ENCODE measurements around the gene RECQL5. TPM values are rescaled to one million over a fixed set of nuclear protein-coding genes. Genes with fewer than 3 reads are reported as not detected.

Gene RECQL5
- total RNA-seq, 4 donors from 2014 or later = 25.1 to 129 (median 80.3) TPM

GRCh38 chr17:75646638-75646992 is 20.3 kb downstream of the RECQL5 start:
- no peaks in the 10 kb centered on the region for H3K27me3 ChIP-seq
- H3K27ac ChIP-seq = peak overlapping the region; percentile 88 to 91 (median 90)
- WGBS, 2 donors (ENCODE audit: low coverage in 1 of 2) = 47 to 89% methylated on average over 3 to 6 of the region's 6 CpGs
- peaks cover 0 to 6% (median 0%) of the 10 kb centered on the region in 4 donors for H3K36me3 ChIP-seq
- H3K9me3 ChIP-seq = no peaks in the 10 kb centered on the region
- peaks cover 8 to 49% (median 25%) of the 10 kb centered on the region in 4 donors for H3K4me1 ChIP-seq
- no peak for TF ChIP-seq CTCF (IDR thresholded peaks at IDR 0.05)
- no peak for TF ChIP-seq POLR2A (IDR thresholded peaks at IDR 0.05)
- TF ChIP-seq EP300 (IDR thresholded peaks at IDR 0.05; ENCODE audit: low read depth) = no peak
- no peak for TF ChIP-seq POLR2AphosphoS5 (IDR thresholded peaks at IDR 0.05)
- intact Hi-C loops (cut with DNase I; ENCODE audit: low total_unique reads) = no loop called here
- no peak for DNase-seq
- H3K4me3 ChIP-seq = no peak overlapping the region
- in situ Hi-C loops (cut with MboI; ENCODE audit: low pct_ligation_motif_present in 1 of 4, low pct_unique_long_range_greater_than_20kb in 1 of 4, low sequenced_read_pairs in 3 of 4) = no loop called here

- DNase-seq = peak; percentile 89
- H3K4me3 ChIP-seq = no peak overlapping the region
- no peaks in the 10 kb centered on the region for H3K9me3 ChIP-seq
- peaks cover 8 to 43% (median 25%) of the 10 kb centered on the region in 4 donors for H3K4me1 ChIP-seq
- H3K27me3 ChIP-seq = no peaks in the 10 kb centered on the region
- peaks cover 0 to 6% (median 0%) of the 10 kb centered on the region in 4 donors for H3K36me3 ChIP-seq
- peak overlapping the region; percentile 88 to 91 (median 90) for H3K27ac ChIP-seq
- intact Hi-C loops (cut with DNase I; ENCODE audit: low total_unique reads) (no loop called here), in situ Hi-C loops (cut with MboI; ENCODE audit: low pct_ligation_motif_present in 1 of 4, low pct_unique_long_range_greater_than_20kb in 1 of 4, low sequenced_read_pairs in 3 of 4) (no loop called here)
- 48% methylated on average over 16 of the region's 17 CpGs; no CpG with 5 or more reads in 1 of the 2 donors for WGBS, 2 donors (ENCODE audit: low coverage in 1 of 2)
- TF ChIP-seq POLR2AphosphoS5 (IDR thresholded peaks at IDR 0.05) (peak; percentile 35 to 85 (median 85)), EP300 (IDR thresholded peaks at IDR 0.05; ENCODE audit: low read depth) (no peak), POLR2A (IDR thresholded peaks at IDR 0.05) (peak; percentile 84), CTCF (IDR thresholded peaks at IDR 0.05) (peak in 1 of 5 experiments; percentile 18)
Observed at GRCh38 chr17:75645889-75646637, 20.9 kb downstream of the RECQL5 start.

DNA sequence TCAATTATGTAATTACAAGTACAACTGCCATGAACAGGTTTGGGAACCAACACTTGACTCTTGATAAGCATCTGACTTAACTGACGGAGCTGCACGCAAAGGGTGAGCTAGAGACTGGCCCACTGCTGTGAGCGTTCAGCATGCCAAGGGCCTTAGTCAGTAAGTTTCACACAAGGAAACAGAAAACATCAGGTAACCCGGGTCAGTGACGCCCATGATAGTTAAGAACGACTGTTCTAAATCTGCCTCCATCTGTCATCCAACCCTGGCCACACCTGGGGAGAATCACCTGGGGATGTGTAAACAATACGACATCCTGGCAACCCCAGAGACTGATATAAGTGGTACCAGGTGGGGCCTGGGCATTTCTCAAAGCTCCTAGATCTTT is 21.5 kb downstream of the RECQL5 start:
- Histone ChIP-seq H3K36me3 (peaks cover 0 to 6% (median 0%) of the 10 kb centered on the region in 4 donors), H3K27ac (peak overlapping the region; percentile 88 to 91 (median 90)), H3K9me3 (no peaks in the 10 kb centered on the region), H3K4me1 (peaks cover 8 to 43% (median 25%) of the 10 kb centered on the region in 4 donors), H3K4me3 (no peak overlapping the region), H3K27me3 (no peaks in the 10 kb centered on the region)
- DNase-seq = peak; percentile 76
- TF ChIP-seq POLR2A (IDR thresholded peaks at IDR 0.05) (no peak), POLR2AphosphoS5 (IDR thresholded peaks at IDR 0.05) (peak in 2 of 3 donors; percentile 54 to 73)
- in situ Hi-C loops (cut with MboI; ENCODE audit: low pct_ligation_motif_present in 1 of 4, low pct_unique_long_range_greater_than_20kb in 1 of 4, low sequenced_read_pairs in 3 of 4) = no loop called here
- intact Hi-C loops (cut with DNase I; ENCODE audit: low total_unique reads) = no loop called here
- WGBS, 2 donors (ENCODE audit: low coverage in 1 of 2) = 57% methylated on average over 7 of the region's 7 CpGs; no CpG with 5 or more reads in 1 of the 2 donors

DNA sequence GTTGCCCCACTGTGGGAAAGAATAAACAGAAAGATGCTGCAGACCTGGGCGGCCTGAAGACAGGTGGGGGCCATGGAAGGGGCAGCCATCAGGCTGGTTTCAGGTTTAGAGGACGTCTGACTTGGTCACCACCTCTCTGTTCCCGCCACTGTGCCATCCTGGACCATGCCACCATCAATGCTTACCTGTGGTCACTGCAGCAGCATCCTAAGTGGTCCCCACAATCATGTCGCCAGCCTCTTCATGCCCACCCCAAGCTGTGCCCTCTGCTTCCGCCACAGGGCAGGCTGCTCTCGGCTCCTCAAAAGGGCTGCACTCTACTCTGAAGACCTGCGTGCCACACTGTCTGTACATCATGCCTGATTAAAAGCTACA is 23.3 kb downstream of the RECQL5 start:
- no peak for TF ChIP-seq EP300 (IDR thresholded peaks at IDR 0.05; ENCODE audit: low read depth)
- H3K36me3 ChIP-seq = no peaks in the 10 kb centered on the region
- H3K4me1 ChIP-seq = peaks cover 8 to 50% (median 33%) of the 10 kb centered on the region in 4 donors
- in situ Hi-C loops (cut with MboI; ENCODE audit: low pct_ligation_motif_present in 1 of 4, low pct_unique_long_range_greater_than_20kb in 1 of 4, low sequenced_read_pairs in 3 of 4) (no loop called here), intact Hi-C loops (cut with DNase I; ENCODE audit: low total_unique reads) (no loop called here)
- H3K27ac ChIP-seq = peak overlapping the region; percentile 64 to 88 (median 68)
- no peaks in the 10 kb centered on the region for H3K9me3 ChIP-seq
- H3K27me3 ChIP-seq = no peaks in the 10 kb centered on the region
- no peak overlapping the region for H3K4me3 ChIP-seq
- WGBS, 2 donors (ENCODE audit: low coverage in 1 of 2) = 92% methylated on average over 7 of the region's 7 CpGs; no CpG with 5 or more reads in 1 of the 2 donors
- DNase-seq = no peak

GRCh38 chr17:75642784-75643642 is 23.9 kb downstream of the RECQL5 start:
- Histone ChIP-seq H3K36me3 (no peaks in the 10 kb centered on the region), H3K4me3 (no peak overlapping the region), H3K27ac (peak overlapping the region; percentile 64 to 88 (median 68)), H3K27me3 (no peaks in the 10 kb centered on the region), H3K9me3 (no peaks in the 10 kb centered on the region), H3K4me1 (peaks cover 8 to 50% (median 33%) of the 10 kb centered on the region in 4 donors)
- peak in 1 of 5 experiments; percentile 1 for TF ChIP-seq CTCF (IDR thresholded peaks at IDR 0.05)
- no peak for TF ChIP-seq POLR2AphosphoS5 (IDR thresholded peaks at IDR 0.05)
- no peak for DNase-seq
- in situ Hi-C loops (cut with MboI; ENCODE audit: low pct_ligation_motif_present in 1 of 4, low pct_unique_long_range_greater_than_20kb in 1 of 4, low sequenced_read_pairs in 3 of 4) = no loop called here
- intact Hi-C loops (cut with DNase I; ENCODE audit: low total_unique reads) = no loop called here
- 79 to 84% methylated on average over 2 to 16 of the region's 17 CpGs for WGBS, 2 donors (ENCODE audit: low coverage in 1 of 2)
